Activated CD4-positive, alpha-beta T cell treated with anti-CD3 and anti-CD28 coated beads, Interleukin-2, Interleukin-6, amounts not matched to agents 100 ng/mL and 50 ng/mL, durations not matched to agents 16 hours and 8 hours (primary cell): ENCODE measurements around the gene CSMD2.

Experiments
- DNase-seq: peaks from one replicate; pipeline ENCODE4 v3.0.0-alpha.2; 2020

CSMD2 gene

DNA sequence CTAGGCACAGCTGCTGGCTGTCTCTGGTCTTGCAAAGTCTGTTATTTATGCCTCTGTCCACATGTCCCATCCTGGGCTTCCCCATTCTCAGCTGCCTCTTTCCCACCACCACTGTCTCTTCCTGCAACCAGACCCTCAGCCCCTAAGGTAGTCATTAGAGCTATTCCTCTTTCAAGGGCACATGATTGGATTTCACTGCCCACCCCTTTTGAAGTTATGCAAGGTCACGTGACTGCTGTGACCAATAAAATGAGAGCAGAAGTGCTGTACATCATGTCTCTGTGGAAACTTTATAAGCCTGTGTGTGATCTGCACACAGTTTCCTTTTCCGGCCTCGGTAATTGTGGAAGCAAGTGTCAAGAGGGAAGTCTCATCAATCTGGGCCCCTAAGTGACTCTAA is 437.7 kb downstream of the CSMD2 start:
- no peak for DNase-seq

DNA sequence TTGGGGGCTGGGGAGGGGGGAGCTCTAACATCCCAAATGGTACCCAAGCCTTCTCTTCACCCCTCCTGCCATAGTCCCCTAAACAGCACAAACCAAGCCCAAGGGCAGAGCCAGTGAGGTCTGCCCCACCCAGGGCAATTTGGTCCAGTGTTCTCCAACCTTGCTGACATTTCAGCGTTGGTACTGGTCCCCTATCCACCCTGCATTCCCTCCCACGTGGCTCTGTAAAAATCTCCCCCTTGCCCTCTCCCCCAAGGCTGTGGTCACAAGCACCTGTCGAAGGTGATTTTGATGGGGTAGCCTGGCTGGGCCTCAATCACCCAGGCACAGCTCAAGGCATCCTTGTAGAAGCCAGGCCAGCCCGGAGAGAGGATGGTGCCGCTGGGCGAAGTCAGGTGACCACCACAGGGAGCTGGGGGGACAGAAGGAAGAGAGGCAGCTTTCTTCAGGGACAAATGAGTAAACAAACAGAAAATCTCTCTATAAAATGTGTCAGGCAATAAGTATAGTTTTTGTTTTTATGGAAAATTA is 438.7 kb downstream of the CSMD2 start:
- DNase-seq = no peak

DNA sequence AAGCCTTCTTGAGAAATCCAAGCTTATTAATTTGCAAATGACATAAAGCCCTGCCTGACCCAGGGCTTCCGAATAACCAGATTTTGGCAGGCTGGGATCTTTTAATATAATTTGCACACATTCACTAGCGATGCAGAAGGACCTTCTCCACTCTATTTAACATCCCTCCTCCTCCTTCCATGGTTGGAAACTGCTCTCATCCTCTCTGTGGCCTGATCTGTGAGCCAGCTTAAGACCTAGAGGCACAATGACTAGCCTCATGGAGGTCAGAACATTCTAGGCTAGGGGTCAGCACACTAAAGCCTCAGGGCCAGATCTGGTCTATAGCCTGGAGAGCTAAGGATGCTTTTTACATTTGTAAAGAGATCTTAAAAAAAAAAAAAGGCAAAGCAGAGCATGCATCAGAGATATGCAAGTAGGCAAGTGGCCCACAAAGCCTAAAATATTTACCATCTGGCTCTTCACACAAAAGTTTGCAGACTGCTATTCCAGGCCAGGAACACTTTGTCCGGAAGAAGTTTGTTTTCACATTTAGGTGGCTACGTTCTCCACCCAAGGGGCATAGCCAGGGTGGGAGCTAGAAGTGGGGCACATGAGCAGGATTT is 439.4 kb downstream of the CSMD2 start:
- DNase-seq = no peak

DNA sequence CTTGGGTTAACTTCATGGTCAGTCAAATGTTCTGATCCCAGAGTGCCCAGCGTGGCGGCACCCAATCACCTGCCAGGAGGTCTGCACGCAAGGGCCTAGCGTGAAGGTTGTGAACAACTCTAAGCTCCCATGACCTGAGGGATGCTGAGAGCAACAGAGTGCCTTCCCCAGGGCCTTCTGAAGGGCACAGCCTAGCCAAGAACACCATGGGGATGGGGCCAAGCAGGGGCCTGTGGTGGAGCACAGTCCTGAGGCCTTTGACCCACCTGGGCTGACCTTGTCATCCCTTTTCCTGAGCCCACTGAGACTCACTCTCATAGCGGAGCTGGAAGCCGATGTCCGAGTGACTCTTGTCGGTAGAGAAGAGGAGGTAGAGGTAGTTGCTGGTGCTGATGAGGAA is 440.0 kb downstream of the CSMD2 start:
- no peak for DNase-seq

DNA sequence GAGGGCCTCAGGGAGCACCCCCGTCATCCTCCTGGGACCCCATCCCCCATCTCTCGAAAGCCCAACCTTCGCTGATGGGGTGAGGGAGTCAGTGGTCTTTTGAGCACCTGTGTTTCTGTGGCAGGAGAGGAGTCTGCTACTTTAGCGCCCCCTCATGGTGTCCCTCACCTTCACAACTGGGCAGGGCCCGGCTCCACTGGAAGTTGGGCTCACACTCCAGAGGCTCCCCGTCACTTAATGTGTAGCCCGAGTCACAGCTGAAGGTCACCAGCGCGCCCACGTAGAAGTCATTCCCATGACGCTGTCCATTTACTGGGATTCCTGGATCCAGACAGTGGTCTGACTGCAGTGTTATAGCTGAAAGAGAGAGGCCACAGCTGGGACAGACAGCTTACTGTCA is 440.7 kb downstream of the CSMD2 start:
- no peak for DNase-seq

DNA sequence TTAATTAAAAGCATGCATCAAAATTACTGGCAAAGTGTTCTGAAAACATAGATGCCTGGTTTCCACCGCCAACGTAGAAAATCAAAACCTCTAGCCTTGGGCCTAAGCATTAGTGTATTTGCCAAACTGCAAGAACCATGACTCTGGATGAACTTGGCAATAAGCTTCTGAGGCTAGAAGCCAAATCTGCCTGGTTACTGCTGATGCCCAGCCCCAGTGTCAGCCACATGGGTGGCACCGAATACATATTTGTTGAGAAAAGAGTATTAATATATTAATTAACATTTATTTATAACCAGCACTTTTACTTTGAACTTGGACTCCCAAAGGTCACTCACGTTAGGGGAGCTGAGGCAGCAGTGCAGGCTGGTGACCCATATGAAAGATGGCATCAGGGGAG is 441.8 kb downstream of the CSMD2 start:
- DNase-seq = no peak

DNA sequence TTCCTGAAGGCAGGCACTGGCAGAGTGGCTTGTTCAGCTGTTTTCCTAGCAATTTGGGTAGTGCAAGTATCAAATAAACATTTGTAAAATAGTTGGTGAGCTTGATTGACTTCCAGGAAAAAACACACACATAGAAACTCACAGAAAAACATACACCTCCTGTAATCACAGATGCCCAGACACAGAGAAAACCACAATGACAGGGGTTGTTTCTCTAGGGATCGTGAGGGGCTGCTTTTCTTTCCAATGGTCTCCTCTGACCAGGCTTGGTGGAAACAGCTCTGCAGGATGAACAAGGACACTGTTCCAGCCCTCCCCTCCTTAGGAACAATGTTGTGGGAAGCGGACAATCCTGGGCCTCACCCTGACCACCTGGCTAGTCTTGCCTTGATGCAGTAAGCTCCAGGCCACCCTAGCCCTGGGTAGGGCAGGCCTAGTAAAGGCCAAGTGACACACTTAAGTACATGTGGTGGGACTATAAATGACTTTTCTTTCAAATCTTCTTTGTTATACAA is 443.7 kb downstream of the CSMD2 start:
- DNase-seq = no peak

DNA sequence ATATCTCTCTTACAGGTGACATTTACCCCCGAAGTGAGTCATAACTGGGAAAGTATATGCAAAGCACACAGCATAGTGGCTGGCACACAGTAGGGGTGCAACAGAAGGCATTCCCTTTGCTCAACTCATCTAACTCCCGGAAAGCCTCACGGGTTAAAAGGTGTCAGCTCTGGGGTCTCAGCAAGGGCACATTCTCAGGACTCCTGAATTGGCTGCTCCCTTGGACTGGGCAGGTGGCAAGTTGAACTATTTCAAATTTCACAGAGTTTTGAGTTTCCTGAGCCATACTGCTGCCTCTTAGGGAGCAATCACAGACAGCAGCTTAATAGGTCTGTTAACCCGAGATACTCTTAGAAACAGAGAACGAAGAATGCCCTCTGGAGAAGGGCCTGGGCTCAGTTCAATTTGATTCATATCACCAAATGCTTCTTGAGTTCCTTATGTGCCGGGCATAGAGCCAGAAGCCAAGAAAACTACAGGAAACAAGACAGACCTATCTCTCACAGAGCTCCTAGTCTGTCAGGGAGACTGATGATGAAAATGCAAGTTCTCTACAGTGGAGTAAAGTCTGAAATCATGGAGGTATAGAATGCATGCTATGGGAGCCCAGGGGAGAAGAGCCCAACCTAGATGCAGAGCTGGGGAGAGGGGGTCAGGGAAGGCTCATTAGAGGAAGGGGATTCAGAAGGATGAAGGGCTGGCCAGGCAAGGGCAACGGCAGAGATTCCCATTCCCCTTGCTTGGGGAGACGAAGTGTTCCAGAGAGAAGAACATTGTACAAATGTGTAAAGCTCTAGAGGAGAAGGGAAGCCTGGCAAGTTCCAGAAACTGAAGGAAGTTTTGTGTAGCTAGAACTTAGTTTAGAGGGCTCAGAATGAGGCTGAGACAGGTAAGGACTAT is 445.0 kb downstream of the CSMD2 start:
- no peak for DNase-seq

DNA sequence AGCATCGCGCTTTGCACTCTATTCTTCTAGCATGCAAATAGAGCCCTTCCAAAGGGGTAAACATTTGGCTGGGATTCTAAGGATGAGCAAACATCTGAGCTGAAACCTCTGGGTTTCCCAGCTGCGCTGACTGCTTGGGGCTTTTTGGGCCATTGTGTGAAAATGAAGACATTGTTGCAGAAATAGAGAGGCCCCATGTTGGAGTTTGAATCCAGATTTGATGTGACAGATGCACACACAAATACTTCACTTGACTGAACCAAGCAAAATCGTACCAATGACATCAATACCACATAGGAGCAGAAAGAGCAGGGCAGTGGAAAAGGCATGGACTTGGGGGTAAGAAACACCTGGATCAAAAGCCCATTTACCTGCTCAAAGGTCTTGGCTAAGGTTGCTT is 445.7 kb downstream of the CSMD2 start:
- DNase-seq = no peak

DNA sequence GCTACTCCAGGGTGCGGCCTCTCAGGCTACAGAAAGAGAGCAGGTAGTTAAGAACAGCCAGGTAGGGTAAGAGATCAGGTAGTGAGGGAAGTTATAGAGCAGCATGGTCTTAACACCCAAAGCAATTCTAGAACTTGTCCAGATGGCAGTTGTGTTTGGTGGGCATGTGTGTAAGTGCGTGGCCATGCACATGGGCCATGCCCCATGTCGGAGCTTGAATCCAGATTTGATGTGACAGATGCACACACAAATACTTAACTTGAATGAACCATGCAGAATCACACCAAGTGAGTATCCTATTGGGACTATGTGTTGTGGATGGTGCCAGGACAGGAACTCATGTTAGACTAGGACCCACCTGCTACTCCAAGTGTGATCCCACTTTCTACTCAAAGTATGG is 446.8 kb downstream of the CSMD2 start:
- no peak for DNase-seq

DNA sequence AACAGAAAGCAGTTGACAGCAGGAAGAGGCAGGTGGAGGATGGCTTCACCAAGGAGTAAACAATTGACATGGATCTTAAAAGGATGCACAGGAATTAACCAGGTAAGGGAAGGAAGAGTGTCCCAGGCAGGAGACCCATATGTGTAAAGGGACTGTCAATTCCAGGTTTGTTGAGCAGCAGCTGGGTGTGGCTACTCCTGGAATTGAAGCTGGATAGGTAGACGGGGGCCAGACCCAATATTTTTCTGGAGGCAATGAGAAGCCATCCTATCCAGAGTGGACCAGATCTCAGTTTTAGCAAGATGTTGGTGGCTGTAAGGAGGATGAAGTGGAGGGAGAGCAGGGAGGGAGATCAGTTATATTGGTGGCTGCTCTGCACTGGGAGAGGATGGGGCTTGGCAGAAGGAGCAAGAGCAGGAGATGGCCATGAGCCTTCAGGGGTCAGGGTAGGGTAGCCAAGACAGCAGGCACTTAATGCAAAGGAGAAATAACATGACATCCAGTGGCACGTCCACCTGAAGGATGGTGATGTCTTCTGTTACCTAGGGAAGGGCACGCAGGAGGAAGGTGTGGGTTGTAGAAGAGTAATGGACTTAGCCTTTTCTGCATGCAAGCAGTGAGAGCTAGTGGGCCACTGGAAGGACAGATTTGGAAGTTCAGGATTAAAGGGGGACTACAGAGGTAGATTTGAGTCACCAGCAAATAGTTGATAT is 447.9 kb downstream of the CSMD2 start:
- DNase-seq = no peak

DNA sequence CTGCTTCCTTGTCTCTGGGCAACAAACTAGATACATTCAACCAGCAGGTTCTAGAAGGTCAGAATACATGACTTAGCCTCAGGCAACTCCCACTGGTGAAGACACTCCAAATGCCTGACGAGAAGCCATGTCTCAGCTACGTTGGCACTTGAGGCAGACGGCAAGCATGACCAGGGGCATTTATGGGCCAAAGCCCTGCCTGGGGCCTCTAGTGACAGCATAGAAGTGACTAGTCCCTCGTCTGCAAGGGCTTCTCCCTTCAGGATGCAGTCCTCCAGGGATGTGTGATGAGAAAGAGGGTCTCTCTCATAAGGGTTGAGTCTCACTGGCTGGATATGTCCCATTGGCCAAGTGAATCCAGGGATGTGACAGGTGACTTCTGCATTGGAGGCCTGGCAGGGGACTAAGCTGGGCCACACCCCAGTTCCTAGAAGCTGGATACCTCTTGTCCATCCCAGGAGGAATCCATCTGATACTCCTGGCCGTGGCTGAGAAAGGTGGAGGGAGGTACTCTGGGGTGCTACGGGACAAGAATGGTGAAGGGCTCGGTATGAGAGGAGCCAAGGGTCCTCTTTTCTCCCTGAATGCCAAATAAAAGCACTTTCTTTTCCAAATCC is 449.7 kb downstream of the CSMD2 start:
- DNase-seq = no peak

DNA sequence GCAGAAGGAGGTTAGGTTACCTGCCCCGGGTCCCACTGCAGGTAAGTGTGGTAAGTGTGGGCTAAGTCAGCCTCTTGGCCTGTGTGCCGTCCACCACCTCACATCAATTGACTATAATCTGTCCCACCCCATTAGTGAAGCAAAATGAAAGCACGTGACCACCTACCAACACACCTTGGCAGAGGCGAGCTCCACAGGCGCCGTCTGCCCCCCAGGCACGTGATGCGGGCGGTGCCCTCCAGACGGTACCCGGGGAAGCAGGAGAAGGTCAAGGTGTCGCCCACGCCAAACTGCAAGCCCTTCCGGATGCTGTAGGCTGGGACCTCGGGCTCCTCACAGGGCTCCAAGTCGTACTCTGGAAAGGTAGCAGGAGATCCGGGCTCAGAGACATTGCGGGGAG is 450.6 kb downstream of the CSMD2 start:
- DNase-seq = no peak

DNA sequence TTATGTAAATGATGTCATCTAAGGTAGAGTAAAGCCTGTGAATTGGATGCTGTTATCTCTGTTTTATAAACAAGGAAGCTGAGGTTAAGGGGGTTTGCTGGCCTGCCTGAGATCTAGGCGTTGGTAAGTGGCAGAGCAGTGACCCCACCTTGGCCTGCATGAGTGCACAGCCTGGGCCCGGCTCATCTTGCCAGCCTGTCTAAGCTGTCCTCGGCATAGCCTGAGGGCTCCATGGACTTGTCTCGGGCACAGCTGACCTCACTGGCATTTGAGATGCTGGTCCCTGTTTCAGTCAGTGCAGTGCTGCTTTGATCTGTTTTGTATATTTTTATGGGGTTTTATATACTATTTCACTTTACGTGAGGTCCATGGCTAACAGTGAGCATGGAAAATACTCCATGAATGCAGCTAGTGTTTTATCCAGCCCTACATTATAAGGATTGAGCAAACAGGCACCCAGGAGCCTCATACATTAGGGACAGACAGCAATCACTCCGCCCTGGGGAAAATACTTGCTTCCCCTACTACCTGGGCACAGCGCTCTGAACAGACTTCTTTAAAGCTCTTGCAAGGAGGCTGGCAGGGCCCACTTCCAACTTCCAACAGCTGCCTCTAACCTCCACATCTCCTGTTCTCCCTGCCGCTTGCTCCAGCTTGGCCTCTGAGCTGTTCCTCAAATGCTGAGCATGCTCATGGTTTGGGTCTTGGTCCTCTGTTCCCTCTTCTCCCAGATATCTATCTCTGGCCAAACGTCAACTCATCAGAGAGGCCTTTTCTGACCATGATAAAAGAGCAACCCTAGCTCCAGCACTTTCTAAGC is 451.8 kb downstream of the CSMD2 start:
- DNase-seq = no peak

DNA sequence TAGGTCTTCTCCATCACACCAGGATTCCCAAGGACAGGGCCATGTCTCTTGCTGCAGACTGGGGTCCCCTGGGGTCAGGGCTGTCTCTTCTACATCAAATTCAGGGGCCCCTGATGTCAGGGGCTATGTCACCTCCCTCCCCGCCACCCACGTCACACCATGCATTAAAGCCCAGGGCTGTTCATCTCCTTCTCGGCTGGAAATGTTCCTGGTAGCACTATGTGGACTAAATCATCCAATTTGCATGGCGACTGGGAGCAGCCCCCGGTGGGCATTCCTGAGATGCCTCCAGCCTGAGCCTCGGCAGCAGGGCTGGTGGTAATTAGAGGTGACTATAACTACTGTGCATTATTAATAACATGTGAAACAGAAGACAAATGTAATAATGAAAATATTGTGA is 452.8 kb downstream of the CSMD2 start:
- no peak for DNase-seq

DNA sequence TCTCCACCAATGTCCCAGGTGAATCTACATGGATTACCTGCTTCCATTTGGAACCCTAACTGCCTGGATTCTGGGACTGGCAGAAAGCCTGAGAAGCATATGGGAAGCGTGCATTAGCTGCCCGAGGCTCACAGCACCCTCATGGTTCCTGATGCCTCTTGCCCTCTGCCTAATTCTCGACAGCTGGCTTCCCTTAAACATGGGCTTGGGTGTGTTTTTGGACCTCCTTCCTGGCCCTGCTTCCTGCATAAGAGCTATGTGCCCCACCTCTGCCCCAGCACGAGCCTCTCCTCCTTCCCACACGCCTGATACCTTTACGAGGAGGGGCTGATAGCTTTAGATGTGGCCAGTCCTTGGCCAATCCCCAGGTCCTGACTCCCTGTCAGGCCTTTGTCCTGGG is 453.5 kb downstream of the CSMD2 start:
- DNase-seq = no peak

DNA sequence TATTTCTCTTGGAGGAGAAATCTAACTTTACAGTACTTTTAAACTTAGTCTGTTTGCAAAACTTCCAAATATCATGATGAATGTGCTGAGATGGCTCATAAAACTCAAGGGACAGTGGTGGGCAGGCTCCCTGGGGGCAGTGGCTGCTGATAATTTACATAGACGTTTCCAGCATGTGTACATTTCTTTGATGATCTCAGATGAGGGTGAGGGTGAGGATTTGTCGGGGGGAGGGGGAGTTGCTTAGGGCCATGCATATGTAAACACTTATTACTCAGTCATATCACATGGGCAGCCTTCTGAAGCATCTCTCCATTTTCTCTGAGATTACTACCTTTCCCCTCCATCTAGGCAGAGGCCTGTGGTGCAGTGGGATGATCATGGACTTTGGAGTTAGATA is 454.1 kb downstream of the CSMD2 start:
- DNase-seq = no peak

DNA sequence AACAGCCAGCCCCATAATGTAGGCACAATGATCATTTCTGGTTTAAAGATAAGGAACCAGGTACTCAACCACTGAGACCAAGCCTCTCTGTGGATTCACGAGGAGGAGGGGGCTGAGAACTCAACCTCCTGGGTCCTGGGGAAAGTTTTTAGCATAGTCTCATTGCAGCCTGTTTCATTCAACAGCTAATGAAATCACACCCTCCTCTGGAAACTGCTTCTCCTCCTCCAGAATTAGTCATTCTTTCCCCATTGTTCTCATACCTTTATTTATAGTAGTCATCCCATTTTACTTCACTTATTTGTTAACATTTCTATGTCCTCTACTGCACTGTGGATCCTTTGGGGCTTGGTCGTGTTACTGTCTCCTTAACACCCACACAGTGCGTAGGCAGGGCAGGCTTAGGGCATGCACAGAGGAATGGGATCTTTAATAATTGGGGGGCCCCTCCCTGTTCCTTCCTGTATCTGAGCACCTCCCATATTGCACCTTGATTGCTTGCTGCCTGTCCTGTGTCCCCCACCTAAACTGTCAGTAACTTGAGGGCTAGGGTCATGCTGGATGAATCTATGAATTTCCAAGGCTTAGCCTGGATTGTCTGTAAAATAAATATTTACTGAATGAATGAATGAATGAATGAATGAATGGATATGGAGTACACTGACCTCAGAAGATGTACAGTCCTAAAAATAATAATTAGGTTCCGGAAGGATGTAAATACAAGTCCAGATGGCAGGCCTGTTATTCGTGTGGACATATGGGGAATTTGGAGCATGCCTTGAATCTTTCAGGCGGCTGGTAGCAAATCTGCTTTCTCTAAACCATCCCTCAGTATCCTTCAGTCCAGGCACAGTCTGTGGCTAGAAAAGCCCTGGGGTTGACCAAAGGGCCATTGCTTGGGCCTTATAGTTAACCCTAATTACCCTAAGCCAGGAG is 455.0 kb downstream of the CSMD2 start:
- no peak for DNase-seq

DNA sequence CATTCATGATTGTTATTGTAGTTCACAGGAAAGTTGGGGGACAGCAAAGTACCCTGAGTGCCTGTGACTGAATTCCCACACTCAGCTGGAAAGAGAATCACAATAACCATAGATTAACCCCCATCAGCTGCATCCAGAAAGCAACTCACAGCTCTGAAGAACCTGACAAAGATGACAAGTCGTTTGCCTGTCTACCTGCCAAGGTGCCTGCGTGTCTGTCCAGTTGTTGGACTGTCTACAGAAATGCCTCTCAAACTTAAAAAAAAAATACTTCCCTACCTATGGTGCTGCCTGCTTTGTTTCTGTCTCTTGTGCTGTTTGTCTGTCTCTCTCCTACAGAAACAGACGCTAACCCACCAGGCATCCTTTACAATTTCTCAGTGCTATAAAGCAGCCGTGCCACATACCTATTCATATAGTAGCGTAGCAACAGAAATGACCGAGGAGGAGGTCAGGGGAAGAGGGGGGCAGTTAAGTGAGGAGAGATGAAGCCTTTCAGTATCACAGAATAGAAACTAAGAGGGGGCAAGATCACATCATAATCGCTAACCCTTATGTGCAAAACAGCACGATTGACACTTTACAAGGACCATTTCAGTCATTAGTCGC is 455.8 kb downstream of the CSMD2 start:
- no peak for DNase-seq

DNA sequence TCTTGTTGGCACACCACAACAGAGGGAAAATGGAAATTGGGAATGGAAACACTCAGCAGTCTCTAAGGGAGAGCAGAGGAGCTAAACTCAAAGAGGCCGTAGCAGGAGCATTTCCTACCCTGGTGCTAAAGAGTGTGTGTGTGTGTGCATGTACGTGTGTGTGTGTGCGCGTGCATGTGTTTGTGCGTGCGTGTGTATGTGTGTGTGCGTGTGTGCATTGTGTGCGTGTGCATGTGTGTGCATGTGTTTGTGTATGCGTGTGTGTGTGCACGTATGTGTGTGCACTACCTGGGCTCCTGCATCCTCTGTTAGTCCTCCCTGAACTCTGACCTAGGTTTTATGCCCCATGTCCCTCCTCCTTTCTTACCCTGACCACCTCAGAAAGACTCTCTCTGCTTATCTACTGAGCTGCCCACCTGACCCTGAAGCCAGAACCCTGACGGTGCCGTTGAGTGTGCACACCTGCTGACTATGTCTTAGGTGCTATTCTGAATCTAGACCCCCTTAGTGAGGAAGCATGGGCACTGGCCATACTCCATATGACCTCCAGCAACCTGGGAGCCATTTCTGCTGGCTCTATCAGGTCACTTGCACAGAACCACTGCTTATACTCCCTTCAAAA is 458.3 kb downstream of the CSMD2 start:
- DNase-seq = no peak
